Heart right ventricle (tissue), 16 donors: ENCODE data around the gene SESN1. TPM values are rescaled to one million over a fixed set of nuclear protein-coding genes. Genes with fewer than 3 reads are reported as not detected.

Source experiments
- ATAC-seq, 8 donors: fragments of 200-7000 bp; cut with Tn5 transposase; one replicate each; pipeline ENCODE4 v1.9.1; 2020; ENCODE audit warnings: mild to moderate bottlenecking in 8 of 8, moderate library complexity in 8 of 8, moderate number of reproducible peaks in 1 of 8
- DNase-seq, 2 donors: peaks; one replicate each; pipeline ENCODE4 v3.0.0-alpha.2; 2020
- H3K27ac ChIP-seq, 10 donors: fragments of 200-600 bp; sonication (generic) in 2 of 10; one replicate each; pipeline versions ENCODE4 v1.5.0 to v1.8.0; 2020 to 2022; ENCODE audit warnings: mild to moderate bottlenecking in 3 of 10
- H3K27me3 ChIP-seq, 7 donors: fragments of 200-600 bp; one replicate each; pipeline ENCODE4 v1.8.0; 2021 to 2022; ENCODE audit warnings: mild to moderate bottlenecking in 2 of 7
- H3K36me3 ChIP-seq, 9 donors: fragments of 200-600 bp; sonication (generic) in 1 of 9; one replicate each; pipeline versions ENCODE4 v1.5.0 to v1.8.0; 2020 to 2022; ENCODE audit warnings: mild to moderate bottlenecking in 2 of 9
- H3K4me1 ChIP-seq, 9 donors: fragments of 200-600 bp; sonication (generic) in 1 of 9; one replicate each; pipeline versions ENCODE4 v1.5.0 to v1.8.0; 2020 to 2022; ENCODE audit warnings: mild to moderate bottlenecking in 4 of 9
- H3K4me3 ChIP-seq, 10 donors: fragments of 200-600 bp; sonication (generic) in 2 of 10; one replicate each; pipeline versions ENCODE4 v1.5.0 to v1.8.0; 2020 to 2022; ENCODE audit warnings: mild to moderate bottlenecking in 7 of 10, moderate library complexity in 2 of 10
- H3K9me3 ChIP-seq, 11 donors: fragments of 200-600 bp in 10 of 11; sonication (generic) in 2 of 11; one replicate each; pipeline versions ENCODE4 v1.5.0 to v1.8.0; 2013 to 2022; ENCODE audit warnings: mild to moderate bottlenecking in 2 of 11, control low read depth in 1 of 11, moderate library complexity in 1 of 11
- WGBS, 2 donors: extraction: QIAGEN DNeasy Blood & Tissue Kit; methylation state at CpG; one replicate each; pipeline ENCODE4 v1.1.7; 2013; ENCODE audit warnings: inconsistent platforms in 1 of 2; 5-methylcytosine and 5-hydroxymethylcytosine counted together
- intact Hi-C, 10 donors: fragments of 100-400 bp; cut with DNase I; formaldehyde crosslinking; loops; one replicate each; pipeline versions ENCODE4 v1.11.1 to v1.14.2; 2022
- polyA plus RNA-seq, 2 donors: library from polyadenylated mRNA; stranded (reverse); fragments of 200-250 nt; gene quantifications; one replicate each; pipeline ENCODE4 v1.2.3, GENCODE V29; 2013
- total RNA-seq, 10 donors: library from RNA; stranded (reverse); fragmentation: NEBNext Ultra II Directional in 3 of 10; extraction: Animal tissue kit (Norgen Biotek cat#: 25700) in 3 of 10; gene quantifications; one replicate each; pipeline versions ENCODE4 v1.2.1 to v1.2.4, GENCODE V29; 2021 to 2023
- TF ChIP-seq, protein P1 (sequence below), 9 donors: fragments of 200-600 bp; sonication (generic) in 2 of 9; IDR thresholded peaks; one replicate each; pipeline versions ENCODE4 v1.5.0 to v1.8.0; 2021 to 2022; ENCODE audit warnings: antibody characterized with exemption in 9 of 9, mild to moderate bottlenecking in 5 of 9, moderate library complexity in 1 of 9
- donor health status: Arrhythmogenic right ventricular cardiomyopathy.
- donor health status: ischemic (EF 13 %, LVEDD 7.1; RV severe dilation, severe dysfunction).
- donor health status: healthy with polysubstance abuse.
- donor health status: DM: no; HTN: yes; CAD: no.
- donor health status: DM: no; HTN: no; CAD: no.
- donor health status: ischemic (EF 25% LVEDD 6.9; RV normal size, moderate dysfunction).
- donor health status: ischemic (EF 25% LVEDD 5.7; RV mildly dilated, moderate dysfunction).
- donor health status: healthy.
- donor health status: DM: yes; HTN: yes; CAD: no.
- donor health status: Ischemic cardiomyopathy.
- donor health status: ischemic (EF 35%, LVEDD 5.7; RV mildly dilated, moderate dysfunction).
- donor health status: nonischemic (EF 11% LVEDD 7.7; RV severe dilation, severe dysfunction).
- donor health status: DM: yes; HTN: yes; CAD: no.
- donor health status: PGD.
- donor health status: ischemic (EF 29% LVEDD 5.4; RV normal size, mild dysfunction).
- donor health status: nonischemic (EF 23%, LVEDD 6.1; RV moderate dilation, normal function).

The SESN1 gene
- total and polyA plus RNA-seq, 12 donors: 16.2 to 62.8 (median 37.7) TPM

DNA sequence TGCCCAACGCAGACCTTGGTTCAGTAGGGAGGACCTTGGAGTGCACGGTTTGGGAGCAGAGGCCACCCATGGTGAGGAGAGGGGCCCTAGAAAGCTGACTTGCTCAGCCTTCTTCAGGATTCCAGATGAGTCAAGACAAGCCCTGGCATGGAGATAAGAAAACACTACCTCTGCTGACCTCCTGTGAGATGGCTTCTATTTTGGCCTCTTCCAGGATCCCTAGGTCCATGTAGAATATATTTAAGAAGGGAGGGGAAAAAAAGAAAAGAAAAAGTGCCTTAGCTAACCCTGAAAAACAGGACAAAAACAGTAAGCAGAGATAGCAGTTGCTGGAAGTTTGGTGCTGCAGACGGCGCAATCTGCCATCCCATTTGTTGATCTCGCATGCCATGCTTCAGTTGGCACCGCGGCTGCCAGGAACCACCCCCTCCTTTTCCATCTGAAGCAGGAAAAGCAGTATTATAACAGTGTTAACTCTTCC is 146.4 kb downstream of the SESN1 start:
- no peak overlapping the region for H3K4me3 ChIP-seq
- no peaks in the 10 kb centered on the region for H3K9me3 ChIP-seq
- no peak for ATAC-seq
- TF ChIP-seq, protein P1, sequence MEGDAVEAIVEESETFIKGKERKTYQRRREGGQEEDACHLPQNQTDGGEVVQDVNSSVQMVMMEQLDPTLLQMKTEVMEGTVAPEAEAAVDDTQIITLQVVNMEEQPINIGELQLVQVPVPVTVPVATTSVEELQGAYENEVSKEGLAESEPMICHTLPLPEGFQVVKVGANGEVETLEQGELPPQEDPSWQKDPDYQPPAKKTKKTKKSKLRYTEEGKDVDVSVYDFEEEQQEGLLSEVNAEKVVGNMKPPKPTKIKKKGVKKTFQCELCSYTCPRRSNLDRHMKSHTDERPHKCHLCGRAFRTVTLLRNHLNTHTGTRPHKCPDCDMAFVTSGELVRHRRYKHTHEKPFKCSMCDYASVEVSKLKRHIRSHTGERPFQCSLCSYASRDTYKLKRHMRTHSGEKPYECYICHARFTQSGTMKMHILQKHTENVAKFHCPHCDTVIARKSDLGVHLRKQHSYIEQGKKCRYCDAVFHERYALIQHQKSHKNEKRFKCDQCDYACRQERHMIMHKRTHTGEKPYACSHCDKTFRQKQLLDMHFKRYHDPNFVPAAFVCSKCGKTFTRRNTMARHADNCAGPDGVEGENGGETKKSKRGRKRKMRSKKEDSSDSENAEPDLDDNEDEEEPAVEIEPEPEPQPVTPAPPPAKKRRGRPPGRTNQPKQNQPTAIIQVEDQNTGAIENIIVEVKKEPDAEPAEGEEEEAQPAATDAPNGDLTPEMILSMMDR (IDR thresholded peaks at IDR 0.05): no peak
- H3K36me3 ChIP-seq: no peaks in the 10 kb centered on the region
- H3K27ac ChIP-seq: peak overlapping the region; percentile 31 to 98 (median 92)
- H3K27me3 ChIP-seq: no peaks in the 10 kb centered on the region
- DNase-seq: no peak
- intact Hi-C loops: loop anchor here in 6 of 10 donors (2.0 to 10.0 kb wide), 8 partner anchors 19 to 144 kb away; partner anchors contain the start of gene SESN1 (in 1 of the 6)
- peaks cover 31 to 78% (median 60%) of the 10 kb centered on the region in 9 donors for H3K4me1 ChIP-seq
- WGBS, 2 donors: 39% methylated on average over 7 of the region's 7 CpGs

DNA sequence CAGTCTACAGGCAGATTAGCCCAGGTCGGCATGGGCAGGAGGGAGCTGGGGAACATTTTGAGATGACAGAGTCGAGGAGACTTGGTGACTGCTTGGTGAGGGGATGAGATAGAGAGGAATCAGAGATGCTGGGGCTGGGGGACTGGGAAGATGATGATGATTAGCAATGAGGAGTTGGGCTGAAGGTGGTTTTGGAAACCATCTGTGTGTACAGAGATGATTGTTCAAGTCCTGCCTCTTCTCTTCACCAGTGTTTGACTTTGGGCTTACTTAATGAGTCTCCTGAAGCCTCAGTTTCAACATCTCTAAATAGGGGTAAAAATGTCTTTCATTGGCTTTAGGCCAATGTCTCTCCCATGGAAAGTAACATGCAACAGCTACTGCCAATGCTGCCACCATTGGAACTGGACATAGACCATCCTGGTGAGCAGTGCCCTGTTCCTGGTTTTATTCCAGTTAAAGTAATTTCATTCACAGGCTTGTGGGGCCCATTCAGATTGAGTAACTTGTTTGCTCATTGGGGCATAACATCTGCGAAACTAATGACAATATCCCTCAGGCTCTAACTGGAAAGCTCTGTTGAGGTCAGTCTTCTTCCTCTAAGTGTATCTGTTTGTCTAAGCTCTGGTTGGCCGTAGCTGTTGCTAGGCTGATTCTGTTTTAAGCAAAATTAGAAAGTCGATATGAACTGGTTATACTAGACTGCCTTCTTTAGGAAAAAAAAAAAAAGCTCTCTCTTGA is 147.4 kb downstream of the SESN1 start:
- Histone ChIP-seq H3K36me3 (no peaks in the 10 kb centered on the region), H3K27me3 (no peaks in the 10 kb centered on the region), H3K4me3 (no peak overlapping the region), H3K4me1 (peaks cover 31 to 85% (median 69%) of the 10 kb centered on the region in 9 donors), H3K9me3 (no peaks in the 10 kb centered on the region), H3K27ac (peak overlapping the region; percentile 84 to 98 (median 92))
- intact Hi-C loops: loop anchor here in 6 of 10 donors (2.0 to 10.0 kb wide), 9 partner anchors 45 to 145 kb away; partner anchors contain the start of gene SESN1 (in 1 of the 6)
- DNase-seq: peak in 1 of 2 donors; percentile 60
- TF ChIP-seq, protein P1 (IDR thresholded peaks at IDR 0.05): peak in 1 of 9 donors; percentile 5
- 19 to 26% methylated on average over 5 of the region's 5 CpGs for WGBS, 2 donors
- ATAC-seq: peak in 7 of 8 donors; percentile 41 to 63 (median 52)

DNA sequence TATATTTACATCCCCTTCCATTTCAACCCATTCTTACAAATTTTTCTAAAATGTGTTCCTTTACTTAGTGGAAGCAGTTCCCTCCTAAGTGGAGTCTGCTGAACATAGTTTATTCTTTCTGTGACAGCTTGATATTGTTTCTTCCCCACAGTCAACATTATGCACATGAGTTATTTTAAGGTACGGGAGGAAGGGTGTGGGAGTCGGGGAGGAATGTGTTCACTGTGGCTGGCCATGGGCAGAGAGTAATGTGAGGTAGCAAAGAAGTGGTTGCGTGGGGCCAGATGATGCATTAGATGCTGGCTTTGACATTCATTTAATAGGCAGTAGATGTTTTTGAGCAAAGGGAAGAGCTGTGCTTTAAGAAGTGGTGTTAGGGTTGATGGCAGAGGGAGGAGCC is 148.0 kb downstream of the SESN1 start:
- peaks cover 31 to 85% (median 75%) of the 10 kb centered on the region in 9 donors for H3K4me1 ChIP-seq
- intact Hi-C loops: loop anchor here in 6 of 10 donors (2.0 to 10.0 kb wide), 9 partner anchors 44 to 146 kb away; partner anchors contain the start of gene SESN1 (in 1 of the 6)
- no peaks in the 10 kb centered on the region for H3K9me3 ChIP-seq
- peak in 1 of 2 donors; percentile 56 for DNase-seq
- peak; percentile 23 to 66 (median 52) for ATAC-seq
- H3K4me3 ChIP-seq: peak overlapping the region in 2 of 10 donors; percentile 22 to 30
- 16 to 18% methylated on average over 3 of the region's 3 CpGs for WGBS, 2 donors
- no peaks in the 10 kb centered on the region for H3K36me3 ChIP-seq
- peak overlapping the region; percentile 84 to 98 (median 92) for H3K27ac ChIP-seq
- TF ChIP-seq, protein P1 (IDR thresholded peaks at IDR 0.05): no peak
- H3K27me3 ChIP-seq: no peaks in the 10 kb centered on the region

DNA sequence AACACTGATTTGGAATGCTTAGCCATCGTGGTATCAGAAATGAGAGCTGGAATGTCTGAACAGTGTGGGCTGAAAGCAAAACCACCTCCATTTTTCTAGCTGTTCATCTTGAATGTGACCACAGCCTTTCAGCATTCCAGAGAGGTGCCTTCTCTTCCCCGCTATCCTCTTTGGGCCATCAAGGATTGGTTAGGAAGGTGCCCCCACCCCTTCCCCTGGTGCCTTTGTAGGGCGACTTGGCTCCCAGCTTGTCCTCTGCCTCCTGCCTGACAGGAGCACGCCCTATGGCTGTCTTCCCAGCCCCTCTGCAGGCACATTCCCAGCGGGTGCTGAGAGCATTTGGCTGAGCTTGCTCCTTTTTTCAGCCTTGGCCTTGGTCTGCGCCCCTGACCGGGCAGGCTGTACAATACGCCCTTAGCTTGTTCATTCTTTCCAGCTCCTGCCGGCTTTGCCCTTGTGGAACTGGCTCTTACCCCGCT is 148.9 kb downstream of the SESN1 start:
- Histone ChIP-seq H3K9me3 (no peaks in the 10 kb centered on the region), H3K36me3 (no peaks in the 10 kb centered on the region), H3K27ac (peak overlapping the region; percentile 84 to 98 (median 92)), H3K4me3 (peak overlapping the region in 5 of 10 donors; percentile 11 to 30 (median 22)), H3K27me3 (no peaks in the 10 kb centered on the region), H3K4me1 (peaks cover 31 to 84% (median 75%) of the 10 kb centered on the region in 9 donors)
- DNase-seq: peak; percentile 89 to 91
- intact Hi-C loops: loop anchor here in 6 of 10 donors (2.0 to 10.0 kb wide), 9 partner anchors 43 to 147 kb away; partner anchors contain the start of gene SESN1 (in 1 of the 6)
- 6 to 11% methylated on average over 10 of the region's 10 CpGs for WGBS, 2 donors
- peak; percentile 84 to 93 (median 86) for ATAC-seq
- TF ChIP-seq, protein P1 (IDR thresholded peaks at IDR 0.05): no peak
